CD4-positive, CD25-positive, alpha-beta regulatory T cell (primary cell): Measurements from ENCODE around the gene GALNT10. TPM values are rescaled to one million over a fixed set of nuclear protein-coding genes. Genes with fewer than 3 reads are reported as not detected.
A peak's percentile ranks its signal among the peaks of the same experiment; 100 is the strongest.

Source experiments
- ATAC-seq, 2 donors: fragments of 150-1000 bp; cut with Tn5 transposase; one replicate each; pipeline ENCODE4 v1.10.0; 2021; ENCODE audit warnings: low read depth in 2 of 2, moderate number of reproducible peaks in 2 of 2, moderate library complexity in 1 of 2
- DNase-seq, 3 donors: peaks; one replicate each; pipeline versions ENCODE4 v3.0.0 to v3.0.0-alpha.2; 2012 to 2022; ENCODE audit warnings: mixed read lengths in 1 of 3
- H3K27ac ChIP-seq: one replicate; pipeline ENCODE4 v1.7.0; 2013; ENCODE audit warnings: mild to moderate bottlenecking, low read length; ENCODE audit not compliant: insufficient read depth, poor library complexity, severe bottlenecking
- H3K27me3 ChIP-seq: one replicate; pipeline ENCODE4 v1.7.0; 2013; ENCODE audit warnings: low read length; ENCODE audit not compliant: control insufficient read depth, insufficient read depth
- H3K36me3 ChIP-seq: one replicate; pipeline ENCODE4 v1.7.0; 2013; ENCODE audit warnings: mild to moderate bottlenecking, low read length, moderate library complexity; ENCODE audit not compliant: control insufficient read depth, insufficient read depth
- H3K4me1 ChIP-seq: 2 replicates; pipeline ENCODE4 v1.7.0; 2013; ENCODE audit warnings: mild to moderate bottlenecking, low read length; ENCODE audit not compliant: insufficient read depth, control insufficient read depth, poor library complexity, severe bottlenecking
- H3K4me3 ChIP-seq: one replicate; pipeline ENCODE4 v1.7.0; 2013; ENCODE audit warnings: low read depth, mild to moderate bottlenecking, low read length, moderate library complexity
- H3K9me3 ChIP-seq, 2 experiments: 1 replicate in 1 of 2; 2 replicates in 1 of 2; pipeline ENCODE4 v1.7.0; 2013; ENCODE audit warnings: low read length in 2 of 2, mild to moderate bottlenecking in 1 of 2, moderate library complexity in 1 of 2; ENCODE audit not compliant: control insufficient read depth in 2 of 2
- H3K27ac Mint-ChIP-seq, 3 donors: one replicate each; pipeline ENCODE4 v1.8.0; 2020 to 2022; ENCODE audit warnings: mild to moderate bottlenecking in 3 of 3, mixed read lengths in 3 of 3, moderate library complexity in 2 of 3
- H3K27me3 Mint-ChIP-seq: one replicate; pipeline ENCODE4 v1.8.0; 2022; ENCODE audit warnings: mild to moderate bottlenecking, mixed read lengths
- H3K36me3 Mint-ChIP-seq: one replicate; pipeline ENCODE4 v1.8.0; 2020; ENCODE audit warnings: mixed read lengths
- H3K4me1 Mint-ChIP-seq, 4 donors: one replicate each; pipeline ENCODE4 v1.8.0; 2020 to 2022; ENCODE audit warnings: mixed read lengths in 4 of 4, mild to moderate bottlenecking in 1 of 4
- H3K4me3 Mint-ChIP-seq, 4 donors: one replicate each; pipeline ENCODE4 v1.8.0; 2020 to 2022; ENCODE audit warnings: mild to moderate bottlenecking in 4 of 4, mixed read lengths in 4 of 4, moderate library complexity in 3 of 4
- H3K9me3 Mint-ChIP-seq, 7 donors: one replicate each; pipeline ENCODE4 v1.8.0; 2020 to 2022; ENCODE audit warnings: mixed read lengths in 7 of 7, mild to moderate bottlenecking in 3 of 7, moderate library complexity in 2 of 7
- polyA plus RNA-seq, 4 donors: library from polyadenylated mRNA; unstranded; fragments of 300-500 nt; fragmentation: Illumina TruSeq; gene quantifications; one replicate each; pipeline ENCODE4 v1.2.3, GENCODE V29; 2021
- total RNA-seq: library from RNA; stranded (reverse); gene quantifications from one replicate; pipeline ENCODE4 v1.2.3, GENCODE V29; 2022

Gene GALNT10
- total and polyA plus RNA-seq, 5 donors from 2014 or later, result 8.4 to 43.4 (median 15.9) TPM

GRCh38 chr5:154262342-154262741 is 71.8 kb downstream of the GALNT10 start:
- no peaks in the 10 kb centered on the region for H3K9me3 Mint-ChIP-seq
- H3K27ac Mint-ChIP-seq, result peak overlapping the region in 1 of 3 donors; percentile 22
- Histone ChIP-seq H3K4me1 (no peaks in the 10 kb centered on the region), H3K4me3 (no peak overlapping the region), H3K36me3 (peaks cover 2% of the 10 kb centered on the region), H3K27ac (no peak overlapping the region), H3K27me3 (no peaks in the 10 kb centered on the region), H3K9me3 (no peaks in the 10 kb centered on the region)
- DNase-seq, result no peak
- peaks cover 0 to 19% (median 9%) of the 10 kb centered on the region in 4 donors for H3K4me1 Mint-ChIP-seq
- ATAC-seq, result no peak
- H3K4me3 Mint-ChIP-seq, result no peak overlapping the region
- peaks cover 11% of the 10 kb centered on the region for H3K36me3 Mint-ChIP-seq
- no peaks in the 10 kb centered on the region for H3K27me3 Mint-ChIP-seq

GRCh38 chr5:154264549-154265196 is 74.1 kb downstream of the GALNT10 start:
- Mint-ChIP-seq H3K36me3 (peaks cover 14% of the 10 kb centered on the region), H3K4me3 (no peak overlapping the region)

GRCh38 chr5:154265197-154265773 is 74.8 kb downstream of the GALNT10 start:
- no peaks in the 10 kb centered on the region for H3K27me3 Mint-ChIP-seq
- Histone ChIP-seq H3K27ac (no peak overlapping the region), H3K4me1 (no peaks in the 10 kb centered on the region), H3K27me3 (no peaks in the 10 kb centered on the region), H3K36me3 (peaks cover 2% of the 10 kb centered on the region), H3K9me3 (no peaks in the 10 kb centered on the region), H3K4me3 (no peak overlapping the region)
- H3K4me3 Mint-ChIP-seq, result no peak overlapping the region
- peaks cover 0 to 9% (median 4%) of the 10 kb centered on the region in 4 donors for H3K4me1 Mint-ChIP-seq
- ATAC-seq (no peak), DNase-seq (no peak)
- H3K9me3 Mint-ChIP-seq, result no peaks in the 10 kb centered on the region
- no peak overlapping the region for H3K27ac Mint-ChIP-seq
- peaks cover 16% of the 10 kb centered on the region for H3K36me3 Mint-ChIP-seq

More at GRCh38 chr5:154264549-154265196, 74.1 kb downstream of the GALNT10 start:
- H3K27ac ChIP-seq, result no peak overlapping the region
- H3K4me1 ChIP-seq, result no peaks in the 10 kb centered on the region
- ATAC-seq (no peak), DNase-seq (no peak)
- H3K9me3 Mint-ChIP-seq, result no peaks in the 10 kb centered on the region
- H3K4me1 Mint-ChIP-seq, result peaks cover 0 to 13% (median 5%) of the 10 kb centered on the region in 4 donors
- no peaks in the 10 kb centered on the region for H3K27me3 Mint-ChIP-seq
- H3K27ac Mint-ChIP-seq, result no peak overlapping the region
- peaks cover 2% of the 10 kb centered on the region for H3K36me3 ChIP-seq
- H3K4me3 ChIP-seq, result no peak overlapping the region
- H3K27me3 ChIP-seq, result no peaks in the 10 kb centered on the region
- H3K9me3 ChIP-seq, result no peaks in the 10 kb centered on the region

GRCh38 chr5:154267516-154267915 is 77.0 kb downstream of the GALNT10 start:
- H3K4me3 ChIP-seq, result no peak overlapping the region
- no peak for DNase-seq
- Mint-ChIP-seq H3K36me3 (peaks cover 14% of the 10 kb centered on the region), H3K27ac (no peak overlapping the region), H3K9me3 (no peaks in the 10 kb centered on the region), H3K4me1 (peaks cover 0 to 15% (median 14%) of the 10 kb centered on the region in 4 donors), H3K27me3 (no peaks in the 10 kb centered on the region), H3K4me3 (no peak overlapping the region)
- no peaks in the 10 kb centered on the region for H3K27me3 ChIP-seq
- ATAC-seq, result no peak
- peaks cover 2% of the 10 kb centered on the region for H3K36me3 ChIP-seq
- H3K9me3 ChIP-seq, result no peaks in the 10 kb centered on the region
- peaks cover 7% of the 10 kb centered on the region for H3K4me1 ChIP-seq
- H3K27ac ChIP-seq, result no peak overlapping the region

GRCh38 chr5:154268073-154268472 is 77.5 kb downstream of the GALNT10 start:
- Mint-ChIP-seq H3K4me1 (peaks cover 2 to 21% (median 19%) of the 10 kb centered on the region in 4 donors), H3K9me3 (no peaks in the 10 kb centered on the region), H3K27me3 (no peaks in the 10 kb centered on the region), H3K27ac (no peak overlapping the region), H3K36me3 (peaks cover 9% of the 10 kb centered on the region), H3K4me3 (no peak overlapping the region)
- ATAC-seq (no peak), DNase-seq (no peak)
- Histone ChIP-seq H3K4me1 (peaks cover 13% of the 10 kb centered on the region), H3K27ac (no peak overlapping the region), H3K4me3 (no peak overlapping the region), H3K27me3 (no peaks in the 10 kb centered on the region), H3K9me3 (no peaks in the 10 kb centered on the region), H3K36me3 (no peaks in the 10 kb centered on the region)

GRCh38 chr5:154269414-154269813 is 78.9 kb downstream of the GALNT10 start:
- DNase-seq (no peak), ATAC-seq (no peak)
- Mint-ChIP-seq H3K4me3 (no peak overlapping the region), H3K4me1 (peaks cover 5 to 34% (median 30%) of the 10 kb centered on the region in 4 donors), H3K36me3 (peaks cover 9% of the 10 kb centered on the region), H3K9me3 (peaks cover 0 to 1% (median 0%) of the 10 kb centered on the region in 7 donors), H3K27ac (no peak overlapping the region), H3K27me3 (no peaks in the 10 kb centered on the region)
- no peaks in the 10 kb centered on the region for H3K27me3 ChIP-seq
- H3K9me3 ChIP-seq, result no peaks in the 10 kb centered on the region
- H3K4me1 ChIP-seq, result peaks cover 21% of the 10 kb centered on the region
- H3K4me3 ChIP-seq, result no peak overlapping the region
- H3K36me3 ChIP-seq, result no peaks in the 10 kb centered on the region
- H3K27ac ChIP-seq, result no peak overlapping the region

- DNase-seq (no peak), ATAC-seq (no peak)
- Histone ChIP-seq H3K9me3 (no peaks in the 10 kb centered on the region), H3K36me3 (peaks cover 3% of the 10 kb centered on the region), H3K4me1 (peaks cover 21% of the 10 kb centered on the region), H3K27me3 (no peaks in the 10 kb centered on the region), H3K27ac (no peak overlapping the region), H3K4me3 (no peak overlapping the region)
- peak overlapping the region in 1 of 3 donors; percentile 83 for H3K27ac Mint-ChIP-seq
- H3K4me3 Mint-ChIP-seq, result no peak overlapping the region
- peaks cover 16% of the 10 kb centered on the region for H3K36me3 Mint-ChIP-seq
- peaks cover 9 to 44% (median 35%) of the 10 kb centered on the region in 4 donors for H3K4me1 Mint-ChIP-seq
- peaks cover 0 to 1% (median 0%) of the 10 kb centered on the region in 7 donors for H3K9me3 Mint-ChIP-seq
- no peaks in the 10 kb centered on the region for H3K27me3 Mint-ChIP-seq
Observed at GRCh38 chr5:154271466-154271865, 80.9 kb downstream of the GALNT10 start.
